Keratinocyte (primary cell): ENCODE measurements around the gene AP3M1. TPM values are rescaled to one million over a fixed set of nuclear protein-coding genes. Genes with fewer than 3 reads are reported as not detected.

Experiments
- DNase-seq: peaks from one replicate; pipeline ENCODE4 v3.0.0-alpha.2; 2011; ENCODE audit warnings: low read depth, missing footprints, low spot score
- FAIRE-seq: peaks from 2 replicates; lab custom pipeline; 2011; peaks lifted over from hg19 to GRCh38; lab: Jason Lieb, UNC
- H2AFZ ChIP-seq: 2 replicates; pipeline ENCODE4 v1.6.0; 2012; ENCODE audit warnings: low read length, control low read depth, inconsistent platforms; ENCODE audit not compliant: control insufficient read depth
- H3K27ac ChIP-seq: 2 replicates; pipeline ENCODE4 v1.5.1; 2011; ENCODE audit warnings: low read length; ENCODE audit not compliant: control insufficient read depth, insufficient read depth
- H3K27me3 ChIP-seq: 3 replicates; pipeline ENCODE4 v1.6.0; 2011; ENCODE audit warnings: low read length; ENCODE audit not compliant: control insufficient read depth, insufficient read depth; ENCODE audit errors: extremely low read depth
- H3K36me3 ChIP-seq, 2 experiments: 2 replicates in 1 of 2; 3 replicates in 1 of 2; pipeline ENCODE4 v1.5.1; 2011; ENCODE audit warnings: low read length in 2 of 2, mild to moderate bottlenecking in 1 of 2; ENCODE audit not compliant: control insufficient read depth in 2 of 2, insufficient read depth in 2 of 2; ENCODE audit errors: extremely low read depth in 1 of 2
- H3K4me1 ChIP-seq: 3 replicates; pipeline ENCODE4 v1.5.1; 2011; ENCODE audit warnings: low read length; ENCODE audit not compliant: control insufficient read depth, insufficient read depth; ENCODE audit errors: extremely low read depth
- H3K4me2 ChIP-seq: 3 replicates; pipeline ENCODE4 v1.6.0; 2011; ENCODE audit warnings: low read depth, low read length; ENCODE audit not compliant: control insufficient read depth, insufficient read depth; ENCODE audit errors: extremely low read depth
- H3K4me3 ChIP-seq, 3 experiments: fragments of 200-600 bp in 1 of 3; sonication (generic) in 1 of 3; 2 replicates in 2 of 3; 3 replicates in 1 of 3; pipeline ENCODE4 v1.5.1; 2011 to 2016; ENCODE audit warnings: low read length in 3 of 3, mild to moderate bottlenecking in 3 of 3, control low read depth in 2 of 3, inconsistent platforms in 1 of 3, low read depth in 1 of 3, mixed read lengths in 1 of 3, mixed run types in 1 of 3, moderate library complexity in 1 of 3; ENCODE audit not compliant: control insufficient read depth in 2 of 3, insufficient read depth in 2 of 3; ENCODE audit errors: extremely low read depth in 1 of 3
- H3K79me2 ChIP-seq: 2 replicates; pipeline ENCODE4 v1.6.0; 2012; ENCODE audit warnings: low read length; ENCODE audit not compliant: control insufficient read depth, insufficient read depth
- H3K9ac ChIP-seq: 3 replicates; pipeline ENCODE4 v1.6.0; 2011; ENCODE audit warnings: low read length; ENCODE audit not compliant: control insufficient read depth, insufficient read depth; ENCODE audit errors: extremely low read depth
- H3K9me1 ChIP-seq: 3 replicates; pipeline ENCODE4 v1.6.0; 2011; ENCODE audit warnings: low read length; ENCODE audit not compliant: control insufficient read depth, insufficient read depth; ENCODE audit errors: extremely low read depth
- H3K9me3 ChIP-seq: 2 replicates; pipeline ENCODE4 v1.5.1; 2012; ENCODE audit warnings: low read depth, low read length; ENCODE audit not compliant: control insufficient read depth
- H4K20me1 ChIP-seq: 3 replicates; pipeline ENCODE4 v1.6.0; 2011; ENCODE audit warnings: low read length; ENCODE audit not compliant: control insufficient read depth, insufficient read depth; ENCODE audit errors: extremely low read depth
- EZH2 ChIP-seq: IDR thresholded peaks from one replicate; pipeline ENCODE4 v1.6.1; 2012; ENCODE audit warnings: inconsistent platforms, mild to moderate bottlenecking, low read length, moderate library complexity
- dilution Hi-C: fragments of 300-500 bp; cut with MboI; formaldehyde crosslinking; loops from one replicate; pipeline ENCODE4 v1.7.0; 2020; ENCODE audit warnings: low sequenced_read_pairs; ENCODE audit not compliant: extremely low pct_ligation_motif_present
- polyA plus RNA-seq, 5 experiments: library from polyadenylated mRNA; depleted of rRNA in 3 of 5; stranded (reverse) in 3 of 5; stranded (forward) in 1 of 5; unstranded in 1 of 5; fragments of >200 nt; gene quantifications; 1 replicate in 1 of 5; 2 replicates in 3 of 5; 3 replicates in 1 of 5; pipeline versions ENCODE4 v1.2.1 to v1.2.3, GENCODE V29; 2011 to 2012; ENCODE audit warnings: missing spikeins in 2 of 5, low read depth in 1 of 5, low replicate concordance in 1 of 5
- TF ChIP-seq, protein P1 (sequence below), 3 experiments: IDR thresholded peaks in 1 of 3; conservative IDR thresholded peaks in 1 of 3; optimal IDR thresholded peaks in 1 of 3; 2 replicates in 2 of 3; 3 replicates in 1 of 3; pipeline versions ENCODE3 to v1.5.1; 2011; ENCODE audit warnings: low read length in 3 of 3, mild to moderate bottlenecking in 3 of 3, moderate library complexity in 2 of 3, control low read depth in 1 of 3, inconsistent platforms in 1 of 3; ENCODE audit not compliant: insufficient read depth in 2 of 3; ENCODE audit errors: extremely low read depth in 1 of 3

Gene AP3M1
- polyA plus RNA-seq, 1 donor (not counting 4 experiments of a cell fraction or from before 2014, with no cell fraction given) = 53.5 TPM

DNA sequence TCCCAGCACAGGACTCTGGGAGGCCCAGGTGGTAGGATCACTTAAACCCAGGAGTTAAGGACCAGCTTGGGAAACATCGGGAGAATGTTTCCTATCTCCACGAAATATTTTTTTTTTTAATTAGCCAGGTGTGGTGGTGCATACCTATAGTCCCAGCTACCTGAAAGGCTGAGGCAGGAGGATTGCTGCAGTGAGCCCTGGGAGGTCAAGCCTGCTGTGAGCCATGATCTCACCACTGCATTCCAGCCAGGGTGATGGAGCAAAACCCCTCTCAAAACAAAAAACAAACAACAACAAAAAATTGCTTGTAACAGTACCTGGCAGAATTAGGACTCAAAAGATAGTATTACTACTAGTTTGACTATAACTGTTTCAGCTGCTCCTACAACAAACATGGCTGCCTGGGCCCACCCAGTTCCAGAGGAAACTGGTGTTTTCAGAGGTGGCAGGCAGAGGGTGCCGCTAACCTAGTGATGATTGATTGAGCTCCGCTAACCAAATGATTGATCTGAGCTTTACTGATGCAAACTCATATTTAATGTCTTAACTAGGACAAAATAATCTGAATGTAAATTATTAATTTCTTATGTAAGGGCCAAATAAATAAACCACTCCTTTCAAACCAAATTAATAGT, 57.0 kb downstream of the AP3M1 start:
- no peaks in the 10 kb centered on the region for H3K79me2 ChIP-seq
- peaks cover 29 to 54% of the 10 kb centered on the region in 2 experiments for H3K36me3 ChIP-seq
- no peak for TF ChIP-seq EZH2
- TF ChIP-seq, protein P1, sequence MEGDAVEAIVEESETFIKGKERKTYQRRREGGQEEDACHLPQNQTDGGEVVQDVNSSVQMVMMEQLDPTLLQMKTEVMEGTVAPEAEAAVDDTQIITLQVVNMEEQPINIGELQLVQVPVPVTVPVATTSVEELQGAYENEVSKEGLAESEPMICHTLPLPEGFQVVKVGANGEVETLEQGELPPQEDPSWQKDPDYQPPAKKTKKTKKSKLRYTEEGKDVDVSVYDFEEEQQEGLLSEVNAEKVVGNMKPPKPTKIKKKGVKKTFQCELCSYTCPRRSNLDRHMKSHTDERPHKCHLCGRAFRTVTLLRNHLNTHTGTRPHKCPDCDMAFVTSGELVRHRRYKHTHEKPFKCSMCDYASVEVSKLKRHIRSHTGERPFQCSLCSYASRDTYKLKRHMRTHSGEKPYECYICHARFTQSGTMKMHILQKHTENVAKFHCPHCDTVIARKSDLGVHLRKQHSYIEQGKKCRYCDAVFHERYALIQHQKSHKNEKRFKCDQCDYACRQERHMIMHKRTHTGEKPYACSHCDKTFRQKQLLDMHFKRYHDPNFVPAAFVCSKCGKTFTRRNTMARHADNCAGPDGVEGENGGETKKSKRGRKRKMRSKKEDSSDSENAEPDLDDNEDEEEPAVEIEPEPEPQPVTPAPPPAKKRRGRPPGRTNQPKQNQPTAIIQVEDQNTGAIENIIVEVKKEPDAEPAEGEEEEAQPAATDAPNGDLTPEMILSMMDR (optimal IDR thresholded peaks at IDR 0.05 in 1 of 3, IDR thresholded peaks at IDR 0.05 in 1 of 3, conservative IDR thresholded peaks at IDR 0.05 in 1 of 3; ENCODE audit: extremely low read depth in 1 of 3, insufficient read depth in 2 of 3, low read length in 3 of 3) = no peak
- H3K4me3 ChIP-seq = no peak overlapping the region
- H3K4me2 ChIP-seq = no peak overlapping the region
- no peaks in the 10 kb centered on the region for H3K9me3 ChIP-seq
- H4K20me1 ChIP-seq = peaks cover 4% of the 10 kb centered on the region
- DNase-seq (no peak), FAIRE-seq (no peak)
- no peaks in the 10 kb centered on the region for H3K27me3 ChIP-seq
- no peak overlapping the region for H3K27ac ChIP-seq
- no peaks in the 10 kb centered on the region for H3K4me1 ChIP-seq
- dilution Hi-C loops = no loop called here
- no peak overlapping the region for H2AFZ ChIP-seq
- H3K9ac ChIP-seq = no peak overlapping the region
- no peaks in the 10 kb centered on the region for H3K9me1 ChIP-seq

DNA sequence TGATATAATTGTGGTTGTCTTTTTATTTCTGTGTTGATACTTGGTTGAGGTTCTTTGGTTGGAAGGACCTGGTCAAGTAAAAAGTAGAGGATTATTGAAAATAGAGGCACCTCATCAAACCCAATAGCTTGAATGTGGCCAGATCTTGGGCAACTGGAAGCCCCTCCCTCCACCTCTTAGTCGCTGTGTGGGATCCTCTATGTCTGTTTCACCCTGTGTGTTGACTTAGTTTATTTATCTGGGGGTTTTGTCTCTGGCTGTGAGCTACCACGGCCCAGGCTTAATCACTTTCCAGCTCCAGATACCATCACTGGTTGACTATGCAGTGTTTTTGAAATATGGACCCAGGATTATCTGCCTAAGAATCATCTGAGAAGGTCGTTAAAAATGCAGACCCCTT, 58.3 kb downstream of the AP3M1 start:
- no peaks in the 10 kb centered on the region for H3K4me1 ChIP-seq
- H3K4me2 ChIP-seq = no peak overlapping the region
- FAIRE-seq (no peak), DNase-seq (no peak)
- peaks cover 4% of the 10 kb centered on the region for H4K20me1 ChIP-seq
- peaks cover 22 to 53% of the 10 kb centered on the region in 2 experiments for H3K36me3 ChIP-seq
- H3K27ac ChIP-seq = no peak overlapping the region
- dilution Hi-C loops = no loop called here
- TF ChIP-seq, protein P1 (optimal IDR thresholded peaks at IDR 0.05 in 1 of 3, IDR thresholded peaks at IDR 0.05 in 1 of 3, conservative IDR thresholded peaks at IDR 0.05 in 1 of 3; ENCODE audit: extremely low read depth in 1 of 3, insufficient read depth in 2 of 3, low read length in 3 of 3) = no peak
- TF ChIP-seq EZH2 = no peak
- no peaks in the 10 kb centered on the region for H3K27me3 ChIP-seq
- H3K9ac ChIP-seq = no peak overlapping the region
- H3K9me3 ChIP-seq = no peaks in the 10 kb centered on the region
- no peaks in the 10 kb centered on the region for H3K9me1 ChIP-seq
- no peak overlapping the region for H3K4me3 ChIP-seq
- no peaks in the 10 kb centered on the region for H3K79me2 ChIP-seq
- no peak overlapping the region for H2AFZ ChIP-seq
